ENCODE measurements around the gene BTG4.
A peak's percentile ranks its signal among the peaks of the same experiment; 100 is the strongest.

The BTG4 gene

GRCh38 chr11:111452817-111453552 lies 59.2 kb downstream of the BTG4 start:
- no peak for DNase-seq

GRCh38 chr11:111452146-111452545 lies 60.0 kb downstream of the BTG4 start:
- no peak for DNase-seq

GRCh38 chr11:111450480-111451320 lies 61.5 kb downstream of the BTG4 start:
- no peak for DNase-seq

GRCh38 chr11:111449696-111450479 lies 62.3 kb downstream of the BTG4 start:
- no peak for DNase-seq

GRCh38 chr11:111448831-111449557 lies 63.2 kb downstream of the BTG4 start:
- DNase-seq: no peak

- DNase-seq: no peak
Observed at GRCh38 chr11:111448414-111448813, 63.8 kb downstream of the BTG4 start.

- no peak for DNase-seq
Observed at GRCh38 chr11:111447931-111448330, 64.3 kb downstream of the BTG4 start.

- DNase-seq: no peak
Observed at GRCh38 chr11:111447112-111447471, 65.1 kb downstream of the BTG4 start.

- DNase-seq: peak; percentile 74
Observed at GRCh38 chr11:111446404-111447111, 65.6 kb downstream of the BTG4 start.

GRCh38 chr11:111445586-111445985 lies 66.6 kb downstream of the BTG4 start:
- DNase-seq: no peak

Measured in NCI-H1694 treated with DMSO at 0.1 percent for 48 hours (cell line).